Activated T-cell treated with anti-CD3 and anti-CD28 coated beads for 1 hour (primary cell): ENCODE measurements around the gene CNTD1.

Experiments used
- DNase-seq: peaks from one replicate; pipeline ENCODE4 v3.0.0-alpha.2; 2020; ENCODE audit warnings: low read depth

CNTD1 gene

GRCh38 chr17:42806249-42806648 is 7.6 kb downstream of the CNTD1 start:
- no peak for DNase-seq

GRCh38 chr17:42809250-42809649 is 10.6 kb downstream of the CNTD1 start:
- DNase-seq = no peak

GRCh38 chr17:42814633-42815399 is 16.2 kb downstream of the CNTD1 start:
- DNase-seq = no peak

- DNase-seq = no peak
These were observed 19.2 kb downstream of the CNTD1 start for GRCh38 chr17:42817866-42818265.

- DNase-seq = no peak
These were observed 19.7 kb downstream of the CNTD1 start for GRCh38 chr17:42818379-42818778.

- DNase-seq = peak; percentile 56
These were observed 21.4 kb downstream of the CNTD1 start for GRCh38 chr17:42819939-42820535.

GRCh38 chr17:42821176-42821575 is 22.5 kb downstream of the CNTD1 start:
- DNase-seq = no peak

GRCh38 chr17:42827472-42827871 is 28.8 kb downstream of the CNTD1 start:
- DNase-seq = no peak

GRCh38 chr17:42830971-42831370 is 32.3 kb downstream of the CNTD1 start:
- no peak for DNase-seq

- DNase-seq = no peak
These were observed 33.7 kb downstream of the CNTD1 start for GRCh38 chr17:42832213-42832933.

GRCh38 chr17:42832934-42833766 is 34.5 kb downstream of the CNTD1 start, which contains the start of gene PSME3:
TSS of gene PSME3 (plus strand) at chr17:42833397. CDS start at chr17:42833632, 235 bp downstream.
- peak; percentile 81 for DNase-seq

GRCh38 chr17:42833767-42834422 is 35.2 kb downstream of the CNTD1 start:
- DNase-seq = no peak

GRCh38 chr17:42835732-42836131 is 37.1 kb downstream of the CNTD1 start:
- DNase-seq = no peak

GRCh38 chr17:42841975-42842685 is 43.5 kb downstream of the CNTD1 start:
- no peak for DNase-seq

- DNase-seq = no peak
These were observed 44.8 kb downstream of the CNTD1 start for GRCh38 chr17:42843358-42843934.

- no peak for DNase-seq
These were observed 45.6 kb downstream of the CNTD1 start, which contains the start of gene AOC2 for GRCh38 chr17:42844271-42844670. TSS of gene AOC2 (plus strand) at chr17:42844580. CDS start at chr17:42844627, 47 bp downstream.

- no peak for DNase-seq
These were observed 46.3 kb downstream of the CNTD1 start for GRCh38 chr17:42844761-42845555.

GRCh38 chr17:42845556-42845917 is 46.9 kb downstream of the CNTD1 start:
- no peak for DNase-seq

GRCh38 chr17:42845918-42846593 is 47.4 kb downstream of the CNTD1 start:
- no peak for DNase-seq
